H9 (cell line): ENCODE data around the gene FETUB. TPM values are rescaled to one million over a fixed set of nuclear protein-coding genes. Genes with fewer than 3 reads are reported as not detected.

ENCODE experiments used
- DNase-seq: peaks from one replicate; pipeline ENCODE4 v3.0.0-alpha.2; 2017
- H2AFZ ChIP-seq: one replicate; pipeline ENCODE4 v1.6.1; 2013; ENCODE audit warnings: mild to moderate bottlenecking, low read length, control low read depth, moderate library complexity
- H2AK5ac ChIP-seq: 2 replicates; pipeline ENCODE4 v1.6.1; 2013; ENCODE audit warnings: low read length, control low read depth, mixed read lengths; ENCODE audit not compliant: insufficient read length
- H2BK120ac ChIP-seq: one replicate; pipeline ENCODE4 v1.6.1; 2013; ENCODE audit warnings: low read depth, mild to moderate bottlenecking, low read length, control low read depth, inconsistent platforms; ENCODE audit not compliant: poor library complexity, severe bottlenecking
- H2BK12ac ChIP-seq: 2 replicates; pipeline ENCODE4 v1.6.1; 2013; ENCODE audit warnings: low read length, control low read depth, mixed read lengths, low read depth; ENCODE audit not compliant: insufficient read length
- H2BK15ac ChIP-seq: 2 replicates; pipeline ENCODE4 v1.6.1; 2013; ENCODE audit warnings: low read depth, low read length, control low read depth
- H2BK20ac ChIP-seq: one replicate; pipeline ENCODE4 v1.6.1; 2013; ENCODE audit warnings: low read depth, mild to moderate bottlenecking, low read length, control low read depth, inconsistent platforms; ENCODE audit not compliant: poor library complexity, severe bottlenecking
- H2BK5ac ChIP-seq: 2 replicates; pipeline ENCODE4 v1.6.1; 2013; ENCODE audit warnings: low read length, control low read depth, mixed read lengths; ENCODE audit not compliant: insufficient read length
- H3K14ac ChIP-seq: 2 replicates; pipeline ENCODE4 v1.6.1; 2013; ENCODE audit warnings: low read length, control low read depth; ENCODE audit not compliant: insufficient read depth
- H3K18ac ChIP-seq: 2 replicates; pipeline ENCODE4 v1.6.1; 2013; ENCODE audit warnings: low read depth, mild to moderate bottlenecking, mixed read lengths, low read length, control low read depth; ENCODE audit not compliant: insufficient read length
- H3K23ac ChIP-seq: 2 replicates; pipeline ENCODE4 v1.6.1; 2013; ENCODE audit warnings: low read length, control low read depth, mixed read lengths, low read depth; ENCODE audit not compliant: insufficient read length
- H3K23me2 ChIP-seq: 2 replicates; pipeline ENCODE4 v1.6.1; 2013; ENCODE audit warnings: low read depth, mild to moderate bottlenecking, mixed read lengths, low read length, control low read depth; ENCODE audit not compliant: insufficient read length, poor library complexity, severe bottlenecking
- H3K27ac ChIP-seq: 2 replicates; pipeline ENCODE4 v1.5.1; 2013; ENCODE audit warnings: low read length, control low read depth, mixed read lengths, low read depth; ENCODE audit not compliant: insufficient read length
- H3K27me3 ChIP-seq: 2 replicates; pipeline ENCODE4 v1.6.1; 2013; ENCODE audit warnings: low read length, control low read depth, inconsistent platforms; ENCODE audit not compliant: insufficient read depth
- H3K4ac ChIP-seq: 2 replicates; pipeline ENCODE4 v1.6.1; 2013; ENCODE audit warnings: low read depth, mild to moderate bottlenecking, control low read depth, inconsistent platforms, low read length, moderate library complexity
- H3K4me1 ChIP-seq: 2 replicates; pipeline ENCODE4 v1.6.1; 2013; ENCODE audit warnings: low read length, control low read depth, inconsistent platforms; ENCODE audit not compliant: insufficient read depth
- H3K4me2 ChIP-seq: 2 replicates; pipeline ENCODE4 v1.6.1; 2013; ENCODE audit warnings: low read length, control low read depth, mixed read lengths; ENCODE audit not compliant: insufficient read length, insufficient read depth
- H3K56ac ChIP-seq: 2 replicates; pipeline ENCODE4 v1.6.1; 2013; ENCODE audit warnings: low read depth, mild to moderate bottlenecking, mixed read lengths, low read length, control low read depth; ENCODE audit not compliant: insufficient read length
- H3K79me1 ChIP-seq: 2 replicates; pipeline ENCODE4 v1.6.1; 2013; ENCODE audit warnings: low read depth, mild to moderate bottlenecking, moderate library complexity, low read length, control low read depth, inconsistent platforms; ENCODE audit not compliant: insufficient read depth, poor library complexity, severe bottlenecking
- H3K79me2 ChIP-seq: 2 replicates; pipeline ENCODE4 v1.6.1; 2013; ENCODE audit warnings: low read length, control low read depth, inconsistent platforms; ENCODE audit not compliant: insufficient read depth
- H3K9ac ChIP-seq: 2 replicates; pipeline ENCODE4 v1.6.1; 2013; ENCODE audit warnings: low read length, control low read depth, mixed read lengths; ENCODE audit not compliant: insufficient read length; ENCODE audit errors: extremely low read depth
- H3K9me3 ChIP-seq: one replicate; pipeline ENCODE4 v1.6.1; 2013; ENCODE audit warnings: low read depth, low read length, inconsistent platforms; ENCODE audit not compliant: control insufficient read depth
- H3T11ph ChIP-seq: one replicate; pipeline ENCODE4 v1.6.1; 2013; ENCODE audit warnings: mild to moderate bottlenecking, low read length, control low read depth, inconsistent platforms
- H4K20me1 ChIP-seq: one replicate; pipeline ENCODE4 v1.6.1; 2013; ENCODE audit not compliant: control insufficient read depth, insufficient read length, insufficient read depth
- H4K5ac ChIP-seq: 2 replicates; pipeline ENCODE4 v1.6.1; 2013; ENCODE audit warnings: low read depth, mild to moderate bottlenecking, mixed read lengths, low read length, control low read depth; ENCODE audit not compliant: insufficient read length
- H4K8ac ChIP-seq: replicated peaks from 2 replicates; pipeline ENCODE4 v1.6.1; 2013; ENCODE audit warnings: low read length, control low read depth, mixed read lengths, low read depth; ENCODE audit not compliant: insufficient read length
- H4K91ac ChIP-seq: 2 replicates; pipeline ENCODE4 v1.6.1; 2013; ENCODE audit warnings: low read depth, mild to moderate bottlenecking, moderate library complexity, mixed read lengths, low read length, control low read depth; ENCODE audit not compliant: insufficient read length
- H3K27ac Mint-ChIP-seq, 3 experiments: 2 replicates in 2 of 3; 3 replicates in 1 of 3; pipeline ENCODE4 v1.8.0; 2020 to 2021; ENCODE audit warnings: mixed read lengths in 3 of 3, mild to moderate bottlenecking in 1 of 3, moderate library complexity in 1 of 3
- H3K27me3 Mint-ChIP-seq: 2 replicates; pipeline ENCODE4 v1.8.0; 2021; ENCODE audit warnings: low read depth, mild to moderate bottlenecking, moderate library complexity, mixed read lengths
- H3K36me3 Mint-ChIP-seq, 3 experiments: 2 replicates in 2 of 3; 3 replicates in 1 of 3; pipeline ENCODE4 v1.8.0; 2020 to 2021; ENCODE audit warnings: low read depth in 3 of 3, mixed read lengths in 3 of 3; ENCODE audit not compliant: insufficient read depth in 1 of 3
- H3K4me1 Mint-ChIP-seq, 2 experiments: 2 replicates each; pipeline ENCODE4 v1.8.0; 2020; ENCODE audit warnings: mixed read lengths in 2 of 2
- H3K4me3 Mint-ChIP-seq, 2 experiments: 2 replicates in 1 of 2; 3 replicates in 1 of 2; pipeline ENCODE4 v1.8.0; 2020 to 2021; ENCODE audit warnings: mild to moderate bottlenecking in 2 of 2, mixed read lengths in 2 of 2, moderate library complexity in 1 of 2
- H3K9me3 Mint-ChIP-seq, 2 experiments: 2 replicates in 1 of 2; 3 replicates in 1 of 2; pipeline ENCODE4 v1.8.0; 2020; ENCODE audit warnings: mild to moderate bottlenecking in 2 of 2, mixed read lengths in 2 of 2, moderate library complexity in 1 of 2
- CTCF ChIP-seq: fragments of 200-600 bp; sonication (generic); conservative IDR thresholded peaks from 3 replicates; pipeline ENCODE4 v1.8.0; 2021; ENCODE audit warnings: antibody characterized with exemption, mild to moderate bottlenecking
- WGBS: extraction: QIAGEN DNeasy Blood & Tissue Kit; methylation state at CpG from one replicate; pipeline ENCODE4 v1.1.7; 2013; ENCODE audit warnings: missing lambda C conversion rate, low lambda C conversion rate, mixed read lengths; ENCODE audit not compliant: insufficient read length; ENCODE audit errors: extremely low coverage; 5-methylcytosine and 5-hydroxymethylcytosine counted together
- total RNA-seq: library from RNA; stranded (reverse); gene quantifications from 2 replicates; pipeline ENCODE4 v1.2.1, GENCODE V29; 2021

FETUB gene
- total RNA-seq, 1 experiment from 2014 or later: not detected

- Histone ChIP-seq H4K91ac (no peak overlapping the region), H2BK15ac (no peak overlapping the region), H3K23ac (no peak overlapping the region), H3K79me1 (no peaks in the 10 kb centered on the region), H3K9me3 (no peaks in the 10 kb centered on the region), H3K27ac (peak overlapping the region; percentile 96), H3K9ac (no peak overlapping the region), H3K4me2 (peak overlapping the region; percentile 38), H3K14ac (no peak overlapping the region), H2AK5ac (no peak overlapping the region), H3K4ac (no peak overlapping the region), H3K79me2 (no peaks in the 10 kb centered on the region), H3K27me3 (no peaks in the 10 kb centered on the region), H3K23me2 (no peaks in the 10 kb centered on the region), H2BK5ac (no peak overlapping the region), H3K56ac (no peak overlapping the region), H4K20me1 (no peaks in the 10 kb centered on the region), H2BK12ac (no peak overlapping the region), H4K5ac (no peak overlapping the region), H2AFZ (no peak overlapping the region), H2BK120ac (no peak overlapping the region), H3T11ph (no peak overlapping the region), H3K4me1 (peaks cover 15% of the 10 kb centered on the region), H4K8ac (no peak overlapping the region), H3K18ac (no peak overlapping the region), H2BK20ac (no peak overlapping the region)
- peaks cover under 1 to 6% (median under 1%) of the 10 kb centered on the region in 3 experiments; a peak in 3 of 7 replicates for H3K36me3 Mint-ChIP-seq
- WGBS: no CpG with 5 or more reads among the region's 4 CpGs
- H3K27ac Mint-ChIP-seq: peak overlapping the region in 2 of 3 experiments; percentile 54 to 86; a peak in 4 of 7 replicates
- no peak overlapping the region for H3K4me3 Mint-ChIP-seq
- H3K9me3 Mint-ChIP-seq: peaks cover 3% of the 10 kb centered on the region in 2 experiments; a peak in 4 of 5 replicates
- DNase-seq: peak; percentile 35
- H3K27me3 Mint-ChIP-seq: no peaks in the 10 kb centered on the region; the same call in 1 of the 2 replicates
- peaks cover 41 to 55% of the 10 kb centered on the region in 2 experiments for H3K4me1 Mint-ChIP-seq
- TF ChIP-seq CTCF: no peak
Observed at GRCh38 chr3:186664506-186664905, 24.3 kb downstream of the FETUB start.
